Naive thymus-derived CD4-positive, alpha-beta T cell (primary cell): ENCODE results near the gene MPZL3. TPM values are rescaled to one million over a fixed set of nuclear protein-coding genes. Genes with fewer than 3 reads are reported as not detected.
A peak's percentile ranks its signal among the peaks of the same experiment; 100 is the strongest.

Experiments used
- ATAC-seq: fragments of 150-1000 bp; cut with Tn5 transposase; 2 replicates; pipeline ENCODE4 v1.10.0; 2021; ENCODE audit warnings: mild to moderate bottlenecking, moderate library complexity
- CTCF ChIA-PET: fragments of 350-600 bp; sonication (Branson Sonifier 250); formaldehyde crosslinking; loops from one replicate; lab custom pipeline; 2021; ENCODE audit warnings: antibody characterized with exemption; lab: Charles Lee
- POLR2A ChIA-PET: fragments of 350-600 bp; sonication (Branson Sonifier 250); formaldehyde crosslinking; loops from one replicate; lab custom pipeline; 2021; ENCODE audit warnings: antibody characterized with exemption, inconsistent platforms; lab: Charles Lee
- DNase-seq, 9 donors: peaks; one replicate each; pipeline versions ENCODE4 v3.0.0 to v3.0.0-alpha.2; 2020 to 2022; ENCODE audit warnings: mixed read lengths in 1 of 9
- H3K27ac ChIP-seq: one replicate; pipeline ENCODE4 v1.7.0; 2013; ENCODE audit warnings: mild to moderate bottlenecking, low read depth, low read length, moderate library complexity
- H3K27me3 ChIP-seq, 2 donors: one replicate each; pipeline ENCODE4 v1.7.0; 2013; ENCODE audit warnings: low read length in 2 of 2, mild to moderate bottlenecking in 2 of 2, moderate library complexity in 2 of 2; ENCODE audit not compliant: control insufficient read depth in 2 of 2, insufficient read depth in 2 of 2
- H3K36me3 ChIP-seq, 3 experiments: 1 replicate in 2 of 3; 2 replicates in 1 of 3; pipeline ENCODE4 v1.7.0; 2013; ENCODE audit warnings: low read length in 3 of 3, mild to moderate bottlenecking in 3 of 3, moderate library complexity in 1 of 3; ENCODE audit not compliant: insufficient read depth in 3 of 3, control insufficient read depth in 2 of 3
- H3K4me1 ChIP-seq, 2 donors: one replicate each; pipeline ENCODE4 v1.7.0; 2013; ENCODE audit warnings: low read length in 2 of 2, mild to moderate bottlenecking in 2 of 2, moderate library complexity in 1 of 2; ENCODE audit not compliant: control insufficient read depth in 2 of 2, insufficient read depth in 2 of 2
- H3K4me3 ChIP-seq: 2 replicates; pipeline ENCODE4 v1.7.0; 2013; ENCODE audit warnings: mild to moderate bottlenecking, low read length
- H3K9me3 ChIP-seq, 3 experiments: 1 replicate in 2 of 3; 2 replicates in 1 of 3; pipeline ENCODE4 v1.7.0; 2013; ENCODE audit warnings: low read length in 3 of 3; ENCODE audit not compliant: control insufficient read depth in 2 of 3
- H3K27ac Mint-ChIP-seq, 9 donors: one replicate each; pipeline ENCODE4 v1.8.0; 2020 to 2022; ENCODE audit warnings: mixed read lengths in 9 of 9, mild to moderate bottlenecking in 8 of 9, moderate library complexity in 5 of 9, inconsistent platforms in 2 of 9
- H3K27me3 Mint-ChIP-seq, 5 donors: one replicate each; pipeline ENCODE4 v1.8.0; 2021 to 2022; ENCODE audit warnings: mixed read lengths in 5 of 5, mild to moderate bottlenecking in 1 of 5
- H3K36me3 Mint-ChIP-seq, 5 donors: one replicate each; pipeline ENCODE4 v1.8.0; 2020 to 2022; ENCODE audit warnings: mixed read lengths in 5 of 5, mild to moderate bottlenecking in 3 of 5, inconsistent platforms in 1 of 5
- H3K4me1 Mint-ChIP-seq, 7 donors: one replicate each; pipeline ENCODE4 v1.8.0; 2020 to 2022; ENCODE audit warnings: mixed read lengths in 7 of 7, mild to moderate bottlenecking in 3 of 7, inconsistent platforms in 1 of 7
- H3K4me3 Mint-ChIP-seq, 10 donors: one replicate each; pipeline ENCODE4 v1.8.0; 2020 to 2022; ENCODE audit warnings: mild to moderate bottlenecking in 10 of 10, mixed read lengths in 10 of 10, moderate library complexity in 6 of 10, inconsistent platforms in 2 of 10
- H3K9me3 Mint-ChIP-seq, 11 donors: one replicate each; pipeline ENCODE4 v1.8.0; 2020 to 2022; ENCODE audit warnings: mixed read lengths in 11 of 11, mild to moderate bottlenecking in 4 of 11, inconsistent platforms in 1 of 11, moderate library complexity in 1 of 11
- intact Hi-C, 2 donors: fragments of 100-400 bp; cut with micrococcal nuclease; formaldehyde crosslinking; loops; one replicate each; pipeline ENCODE4 v1.15.1; 2023
- polyA plus RNA-seq, 2 donors: library from polyadenylated mRNA; unstranded; fragments of 300-500 nt; fragmentation: Illumina TruSeq; gene quantifications; one replicate each; pipeline ENCODE4 v1.2.3, GENCODE V29; 2021
- total RNA-seq, 6 experiments: library from RNA in 5 of 6; stranded (reverse) in 5 of 6; gene quantifications; 1 replicate in 5 of 6; 2 replicates in 1 of 6; pipeline ENCODE4 v1.2.3 and lab custom pipeline; 2021 to 2026

MPZL3 gene
- total and polyA plus RNA-seq, 7 experiments from 2014 or later: 3.6 to 17.4 (median 14.2) TPM

DNA sequence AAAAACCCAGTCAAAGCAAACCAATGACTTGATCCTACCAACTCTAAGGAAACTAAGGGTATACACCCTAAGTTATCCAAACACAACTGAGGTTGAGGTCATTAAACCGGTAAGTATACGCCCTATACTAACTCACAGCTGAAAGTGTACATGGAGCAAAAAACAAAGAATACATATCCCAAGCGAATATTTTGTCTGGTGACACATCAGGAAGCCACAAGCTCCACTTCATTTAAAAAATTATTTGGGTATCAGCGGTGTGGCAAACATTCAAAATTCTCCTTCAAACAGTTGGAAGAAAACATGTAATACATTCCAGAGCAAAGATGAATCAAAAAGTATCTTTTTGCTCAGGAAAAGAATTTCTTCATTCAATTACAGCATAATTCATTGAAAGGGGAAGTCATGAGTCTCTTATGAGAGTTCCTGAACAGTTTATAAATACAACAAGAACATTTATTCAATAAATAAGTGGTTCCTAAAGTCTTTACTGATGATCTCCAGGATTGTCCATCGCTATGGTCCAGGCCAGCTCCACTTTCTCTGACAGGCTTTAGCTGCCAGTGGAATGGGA lies 22.8 kb downstream of the MPZL3 start:
- intact Hi-C loops: loop anchor here (5.0 kb wide), 2 partner anchors 227 to 277 kb away; no protein-coding TSS in a partner anchor
- H3K27ac ChIP-seq: peak overlapping the region; percentile 57
- Mint-ChIP-seq H3K36me3 (peaks cover 0 to 43% (median 7%) of the 10 kb centered on the region in 5 donors), H3K4me3 (peak overlapping the region in 8 of 10 donors; percentile 7 to 69 (median 54)), H3K9me3 (no peaks in the 10 kb centered on the region), H3K27ac (peak overlapping the region in 1 of 9 donors; percentile 91), H3K4me1 (peaks cover 7 to 48% (median 37%) of the 10 kb centered on the region in 7 donors), H3K27me3 (no peaks in the 10 kb centered on the region)
- H3K4me3 ChIP-seq: peak overlapping the region; percentile 16
- ATAC-seq (no peak), DNase-seq (no peak)
- peaks cover 59 to 65% of the 10 kb centered on the region in 2 donors for H3K4me1 ChIP-seq
- no peaks in the 10 kb centered on the region for H3K27me3 ChIP-seq
- H3K9me3 ChIP-seq: no peaks in the 10 kb centered on the region
- H3K36me3 ChIP-seq: peaks cover 0 to 17% (median 6%) of the 10 kb centered on the region in 3 experiments
- POLR2A ChIA-PET: interaction anchor here (0.6 to 1.8 kb wide), 15 partner anchors 10 to 116 kb away, joined by 3 to 8 read pairs (median 4); partner anchors contain the start of genes CD3E and MPZL3
- CTCF ChIA-PET: interaction anchor here (0.6 to 2.4 kb wide), 4 partner anchors 12 to 116 kb away, joined by 3 to 10 read pairs (median 6); no protein-coding TSS in a partner anchor

DNA sequence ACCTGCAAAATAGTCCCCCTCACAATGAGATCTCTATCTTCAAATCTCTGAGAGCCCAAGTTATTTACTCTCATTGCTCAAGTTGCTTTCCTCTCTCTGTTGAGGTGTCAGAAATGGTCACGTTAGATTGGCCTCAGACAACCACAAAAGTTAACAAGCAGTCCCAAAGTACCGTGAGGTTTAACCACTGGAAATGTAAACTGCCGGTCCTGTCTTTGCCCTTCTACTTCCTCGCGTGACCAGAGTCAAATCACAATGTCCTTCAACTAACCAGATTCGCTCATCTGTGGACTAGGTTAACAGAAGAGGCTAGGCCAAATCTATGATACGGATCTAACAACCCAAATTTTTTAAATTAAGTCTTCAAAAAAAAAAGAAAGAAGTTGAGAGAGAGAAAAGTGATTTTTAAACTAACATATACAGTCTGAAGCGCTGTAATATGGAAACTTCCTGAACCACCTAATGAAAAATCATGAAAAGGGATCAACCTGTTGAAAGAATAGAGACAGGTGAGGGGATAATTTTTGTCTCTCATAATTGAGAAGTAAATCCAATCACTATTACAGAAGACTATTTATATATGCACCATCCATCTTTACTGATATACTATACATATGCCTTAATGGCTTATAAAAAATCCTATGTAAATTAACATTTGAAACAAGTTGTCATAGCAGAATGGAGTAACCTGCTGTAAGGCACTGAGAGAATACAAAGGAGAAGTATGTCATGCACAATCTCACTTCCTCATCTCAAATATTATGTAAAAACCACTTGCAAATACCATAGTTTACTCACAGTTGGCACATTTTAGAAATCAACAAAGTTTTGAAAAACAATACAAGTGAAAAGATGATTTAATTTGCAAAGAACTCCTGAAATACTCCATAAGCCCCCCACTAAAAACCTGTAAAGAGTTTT lies 24.0 kb downstream of the MPZL3 start:
- peak overlapping the region; percentile 4 for H3K4me3 ChIP-seq
- H3K27me3 Mint-ChIP-seq: no peaks in the 10 kb centered on the region
- no peaks in the 10 kb centered on the region for H3K9me3 Mint-ChIP-seq
- peak; percentile 34 for ATAC-seq
- peak overlapping the region in 9 of 10 donors; percentile 3 to 77 (median 66) for H3K4me3 Mint-ChIP-seq
- peaks cover 10 to 55% (median 46%) of the 10 kb centered on the region in 7 donors for H3K4me1 Mint-ChIP-seq
- H3K27ac Mint-ChIP-seq: peak overlapping the region in 1 of 9 donors; percentile 91
- DNase-seq: peak in 4 of 9 donors; percentile 23 to 49 (median 41)
- ChIA-PET POLR2A (interaction anchor here (0.9 to 4.6 kb wide), 7 partner anchors 9 to 77 kb away, joined by 3 to 75 read pairs (median 6); partner anchors contain the start of genes CD3E and MPZL3), CTCF (interaction anchor here (1.4 to 2.4 kb wide), 2 partner anchors 19 to 68 kb away, joined by 4 to 6 read pairs; no protein-coding TSS in a partner anchor)
- H3K4me1 ChIP-seq: peaks cover 59 to 70% of the 10 kb centered on the region in 2 donors
- H3K27ac ChIP-seq: peak overlapping the region; percentile 61
- no peaks in the 10 kb centered on the region for H3K9me3 ChIP-seq
- H3K36me3 Mint-ChIP-seq: peaks cover 0 to 40% (median 3%) of the 10 kb centered on the region in 5 donors
- H3K36me3 ChIP-seq: peaks cover 0 to 8% (median 6%) of the 10 kb centered on the region in 3 experiments
- no peaks in the 10 kb centered on the region for H3K27me3 ChIP-seq
- intact Hi-C loops: loop anchor here (1.0 to 5.0 kb wide), 3 partner anchors 13 to 276 kb away; no protein-coding TSS in a partner anchor

DNA sequence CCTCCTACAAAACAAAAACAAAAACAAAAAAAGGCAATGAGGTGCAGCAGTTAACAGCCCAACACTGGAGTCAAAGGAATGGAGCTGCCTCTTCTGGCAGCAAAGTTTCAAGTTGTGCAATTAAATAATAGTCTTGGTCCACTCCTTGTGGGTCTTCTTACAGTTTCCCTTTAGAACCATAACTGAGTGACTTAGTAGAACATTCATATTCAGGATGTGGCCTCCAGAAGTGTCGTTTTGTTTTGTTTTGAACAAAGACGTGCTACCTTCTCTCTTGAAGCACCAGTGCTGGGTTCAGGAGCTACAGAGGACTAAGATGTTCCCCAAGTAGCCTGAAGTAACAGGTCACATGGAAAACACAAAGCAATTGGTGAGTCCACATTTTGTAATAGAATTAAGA lies 25.4 kb downstream of the MPZL3 start:
- Histone ChIP-seq H3K36me3 (no peaks in the 10 kb centered on the region), H3K27ac (peak overlapping the region; percentile 61), H3K9me3 (no peaks in the 10 kb centered on the region), H3K4me1 (peaks cover 72 to 80% of the 10 kb centered on the region in 2 donors), H3K4me3 (peak overlapping the region; percentile 4), H3K27me3 (no peaks in the 10 kb centered on the region)
- peaks cover 0 to 34% (median 0%) of the 10 kb centered on the region in 5 donors for H3K36me3 Mint-ChIP-seq
- DNase-seq (peak in 1 of 9 donors; percentile 27), ATAC-seq (no peak)
- ChIA-PET CTCF (interaction anchor here (0.5 to 4.0 kb wide), 8 partner anchors 9 to 862 kb away, joined by 3 to 25 read pairs (median 5); no protein-coding TSS in a partner anchor), POLR2A (interaction anchor here (0.7 to 4.6 kb wide), 16 partner anchors 9 to 404 kb away, joined by 3 to 75 read pairs (median 4); partner anchors contain the start of genes CD3D, CD3E and MPZL3)
- no peaks in the 10 kb centered on the region for H3K9me3 Mint-ChIP-seq
- H3K4me3 Mint-ChIP-seq: peak overlapping the region in 9 of 10 donors; percentile 68 to 78 (median 72)
- peaks cover 23 to 69% (median 59%) of the 10 kb centered on the region in 7 donors for H3K4me1 Mint-ChIP-seq
- peak overlapping the region in 1 of 9 donors; percentile 91 for H3K27ac Mint-ChIP-seq
- no peaks in the 10 kb centered on the region for H3K27me3 Mint-ChIP-seq
- intact Hi-C loops: loop anchor here (5.0 kb wide), 2 partner anchors 224 to 274 kb away; no protein-coding TSS in a partner anchor

DNA sequence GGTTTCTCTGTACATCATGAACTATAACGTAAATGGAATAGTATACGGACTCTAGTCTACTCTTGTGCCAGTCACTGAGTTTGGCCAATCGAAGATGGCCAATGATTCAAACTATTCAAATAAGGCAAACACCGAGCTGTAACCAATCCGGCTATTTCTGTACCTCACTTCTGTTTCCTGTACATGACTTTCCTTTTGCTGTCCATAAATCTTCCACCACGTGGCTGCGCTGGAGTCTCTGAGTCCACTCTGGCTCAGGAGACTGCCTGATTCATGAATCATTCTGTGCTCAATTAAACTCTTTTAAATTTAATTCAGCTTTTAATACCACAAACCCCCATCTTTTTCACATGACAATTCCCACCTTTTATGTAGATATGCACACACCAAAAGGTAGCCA lies 25.9 kb downstream of the MPZL3 start:
- no peaks in the 10 kb centered on the region for H3K27me3 Mint-ChIP-seq
- H3K36me3 ChIP-seq: no peaks in the 10 kb centered on the region
- peaks cover 0 to 34% (median 0%) of the 10 kb centered on the region in 5 donors for H3K36me3 Mint-ChIP-seq
- intact Hi-C loops: loop anchor here (5.0 kb wide), 2 partner anchors 224 to 274 kb away; no protein-coding TSS in a partner anchor
- H3K27ac Mint-ChIP-seq: peak overlapping the region in 1 of 9 donors; percentile 91
- ATAC-seq (no peak), DNase-seq (no peak)
- H3K4me1 ChIP-seq: peaks cover 77 to 80% of the 10 kb centered on the region in 2 donors
- CTCF ChIA-PET: interaction anchor here (1.4 to 4.0 kb wide), 5 partner anchors 10 to 69 kb away, joined by 4 to 25 read pairs (median 7); no protein-coding TSS in a partner anchor
- H3K27me3 ChIP-seq: no peaks in the 10 kb centered on the region
- H3K4me1 Mint-ChIP-seq: peaks cover 28 to 72% (median 64%) of the 10 kb centered on the region in 7 donors
- peak overlapping the region; percentile 4 for H3K4me3 ChIP-seq
- peak overlapping the region; percentile 78 for H3K27ac ChIP-seq
- POLR2A ChIA-PET: interaction anchor here (0.7 to 4.6 kb wide), 12 partner anchors 9 to 116 kb away, joined by 3 to 75 read pairs (median 13); partner anchors contain the start of genes CD3D, MPZL2 and MPZL3
- no peaks in the 10 kb centered on the region for H3K9me3 ChIP-seq
- H3K4me3 Mint-ChIP-seq: peak overlapping the region in 9 of 10 donors; percentile 68 to 78 (median 72)
- H3K9me3 Mint-ChIP-seq: no peaks in the 10 kb centered on the region

DNA sequence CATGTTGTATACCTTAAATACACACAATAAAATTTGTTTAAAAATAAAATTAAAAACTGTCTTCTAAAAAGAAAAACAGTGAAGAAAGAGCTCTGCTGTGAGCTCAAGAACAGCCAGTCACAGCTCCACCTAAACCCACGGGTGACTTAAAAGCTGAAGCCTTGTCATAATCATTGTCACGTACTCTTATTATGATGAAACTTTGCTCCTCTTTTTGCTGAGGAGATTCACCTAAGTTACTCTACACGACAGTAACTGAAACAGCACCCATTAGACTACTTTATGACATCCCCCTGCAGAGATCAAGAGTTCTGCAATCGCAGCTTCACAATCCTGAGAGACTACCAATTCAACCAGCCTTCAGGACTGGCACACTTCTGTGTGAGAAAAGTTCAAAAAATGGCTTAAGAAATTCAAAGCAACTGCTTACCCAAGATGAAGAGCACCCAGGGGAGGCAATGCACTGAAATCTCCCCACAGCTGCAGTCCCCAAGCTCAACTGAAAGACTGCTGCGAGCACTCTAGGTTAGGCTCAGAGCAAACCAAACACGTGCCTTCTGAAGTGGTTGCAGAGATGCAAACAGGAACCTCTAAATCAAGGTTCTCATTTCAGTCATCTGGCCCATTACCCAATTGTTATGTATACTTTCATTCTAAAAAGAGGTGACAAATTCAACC lies 27.5 kb downstream of the MPZL3 start, which contains the start of gene JAML:
TSS of gene JAML (minus strand) at position 501 of the 678 bp plus-strand sequence. CDS start 10,145 bp downstream, outside the sequence.
- POLR2A ChIA-PET: interaction anchor here (0.5 to 4.6 kb wide), 28 partner anchors 8 to 867 kb away, joined by 3 to 75 read pairs (median 5); partner anchors contain the start of genes CD3D, CD3E, MPZL2 and MPZL3
- peaks cover 0 to 39% (median 6%) of the 10 kb centered on the region in 5 donors for H3K36me3 Mint-ChIP-seq
- peak within 1 kb of the TSS; percentile 78 for H3K27ac ChIP-seq
- no peaks in the 10 kb centered on the region for H3K9me3 Mint-ChIP-seq
- CTCF ChIA-PET: interaction anchor here (0.6 to 4.0 kb wide), 17 partner anchors 8 to 871 kb away, joined by 3 to 25 read pairs (median 4); partner anchors contain the start of genes CD3D, MPZL2 and MPZL3
- peaks cover 45 to 88% (median 80%) of the 10 kb centered on the region in 7 donors for H3K4me1 Mint-ChIP-seq
- H3K27me3 ChIP-seq: no peaks in the 10 kb centered on the region
- H3K4me1 ChIP-seq: peaks cover 79 to 84% of the 10 kb centered on the region in 2 donors
- intact Hi-C loops: loop anchor here (1.0 to 5.0 kb wide), 14 partner anchors 7 to 703 kb away; partner anchors contain the start of genes BCL9L (in 1 of the 2), CD3G (in 1 of the 2), MPZL3 (in 1 of the 2) and UBE4A (in 1 of the 2)
- DNase-seq (peak; percentile 23 to 89 (median 82)), ATAC-seq (peak; percentile 89)
- H3K9me3 ChIP-seq: no peaks in the 10 kb centered on the region
- no peaks in the 10 kb centered on the region for H3K27me3 Mint-ChIP-seq
- H3K4me3 ChIP-seq: peak within 1 kb of the TSS; percentile 67
- peak within 1 kb of the TSS in 9 of 10 donors; percentile 82 to 99 (median 90) for H3K4me3 Mint-ChIP-seq
- H3K36me3 ChIP-seq: no peaks in the 10 kb centered on the region
- H3K27ac Mint-ChIP-seq: peak within 1 kb of the TSS in 4 of 9 donors; percentile 91 to 94 (median 92)
